Activated CD4-positive, alpha-beta T cell treated with anti-CD3 and anti-CD28 coated beads, Interleukin-2, amount 10 ng/mL, durations not matched to agents 24 days and 14 days (primary cell): ENCODE data around the gene REL. TPM values are rescaled to one million over a fixed set of nuclear protein-coding genes. Genes with fewer than 3 reads are reported as not detected.

ENCODE experiments used
- DNase-seq: peaks from one replicate; pipeline ENCODE4 v3.0.0; 2022
- H3K27ac Mint-ChIP-seq: one replicate; pipeline ENCODE4 v1.8.0; 2022; ENCODE audit warnings: mild to moderate bottlenecking, mixed read lengths
- H3K27me3 Mint-ChIP-seq: one replicate; pipeline ENCODE4 v1.8.0; 2022; ENCODE audit warnings: mixed read lengths
- H3K36me3 Mint-ChIP-seq: one replicate; pipeline ENCODE4 v1.8.0; 2022; ENCODE audit warnings: low read depth, mild to moderate bottlenecking, mixed read lengths
- H3K4me1 Mint-ChIP-seq: one replicate; pipeline ENCODE4 v1.8.0; 2021; ENCODE audit warnings: mixed read lengths
- H3K4me3 Mint-ChIP-seq: one replicate; pipeline ENCODE4 v1.8.0; 2022; ENCODE audit warnings: mild to moderate bottlenecking, moderate library complexity, mixed read lengths
- H3K9me3 Mint-ChIP-seq: one replicate; pipeline ENCODE4 v1.8.0; 2021; ENCODE audit warnings: mixed read lengths
- intact Hi-C: fragments of 100-400 bp; cut with micrococcal nuclease; formaldehyde crosslinking; loops from one replicate; pipeline ENCODE4 v1.15.1; 2023
- total RNA-seq: library from RNA; stranded (reverse); gene quantifications from 2 replicates; pipeline ENCODE4 v1.2.3, GENCODE V29; 2022

Gene REL
- total RNA-seq, 1 donor from 2014 or later, result 88.7 TPM

- peaks cover 3% of the 10 kb centered on the region for H3K36me3 Mint-ChIP-seq
- no peak overlapping the region for H3K4me3 Mint-ChIP-seq
- no peak overlapping the region for H3K27ac Mint-ChIP-seq
- H3K9me3 Mint-ChIP-seq, result no peaks in the 10 kb centered on the region
- H3K4me1 Mint-ChIP-seq, result peaks cover 21% of the 10 kb centered on the region
- intact Hi-C loops, result no loop called here
- no peak for DNase-seq
- H3K27me3 Mint-ChIP-seq, result no peaks in the 10 kb centered on the region
Measured at GRCh38 chr2:60972889-60973656, 91.7 kb downstream of the REL start.

GRCh38 chr2:60973705-60974104, 92.3 kb downstream of the REL start:
- DNase-seq, result no peak
- Mint-ChIP-seq H3K4me3 (no peak overlapping the region), H3K4me1 (peaks cover 21% of the 10 kb centered on the region), H3K27ac (no peak overlapping the region), H3K9me3 (no peaks in the 10 kb centered on the region), H3K36me3 (peaks cover 3% of the 10 kb centered on the region), H3K27me3 (no peaks in the 10 kb centered on the region)
- intact Hi-C loops, result no loop called here

GRCh38 chr2:60974652-60975051, 93.3 kb downstream of the REL start:
- Mint-ChIP-seq H3K36me3 (no peaks in the 10 kb centered on the region), H3K9me3 (no peaks in the 10 kb centered on the region), H3K4me1 (peaks cover 26% of the 10 kb centered on the region), H3K27ac (no peak overlapping the region), H3K4me3 (no peak overlapping the region), H3K27me3 (no peaks in the 10 kb centered on the region)
- intact Hi-C loops, result no loop called here
- DNase-seq, result no peak

Other genes with a start within 250 kb of the REL start
- gene PAPOLG, start 125.3 kb upstream of the REL start, total RNA-seq, result 18.1 and 21.6 TPM in 2 replicates
- 18.8 and 19.7 TPM in 2 replicates for gene PEX13, start 136.1 kb downstream of the REL start, total RNA-seq
- gene PUS10, start 136.7 kb downstream of the REL start, total RNA-seq, result 7.8 and 8.4 TPM in 2 replicates
- gene SANBR, start 184.3 kb downstream of the REL start, total RNA-seq, result 3.1 and 3.4 TPM in 2 replicates